HL-60 (cell line): ENCODE results near the gene MRPL58.

Experiments
- POLR2AphosphoS5 ChIP-seq: IDR thresholded peaks from 2 replicates; pipeline ENCODE4 v1.6.1; 2012; ENCODE audit warnings: low read depth
- TF ChIP-seq, protein P1 (sequence below): IDR thresholded peaks from one replicate; pipeline ENCODE4 v1.5.1; 2011; ENCODE audit warnings: low read length, control low read depth, inconsistent platforms; ENCODE audit not compliant: insufficient read depth

GRCh38 chr17:74963656-74964055, 48.8 kb upstream of the MRPL58 start:
- TF ChIP-seq, protein P1, sequence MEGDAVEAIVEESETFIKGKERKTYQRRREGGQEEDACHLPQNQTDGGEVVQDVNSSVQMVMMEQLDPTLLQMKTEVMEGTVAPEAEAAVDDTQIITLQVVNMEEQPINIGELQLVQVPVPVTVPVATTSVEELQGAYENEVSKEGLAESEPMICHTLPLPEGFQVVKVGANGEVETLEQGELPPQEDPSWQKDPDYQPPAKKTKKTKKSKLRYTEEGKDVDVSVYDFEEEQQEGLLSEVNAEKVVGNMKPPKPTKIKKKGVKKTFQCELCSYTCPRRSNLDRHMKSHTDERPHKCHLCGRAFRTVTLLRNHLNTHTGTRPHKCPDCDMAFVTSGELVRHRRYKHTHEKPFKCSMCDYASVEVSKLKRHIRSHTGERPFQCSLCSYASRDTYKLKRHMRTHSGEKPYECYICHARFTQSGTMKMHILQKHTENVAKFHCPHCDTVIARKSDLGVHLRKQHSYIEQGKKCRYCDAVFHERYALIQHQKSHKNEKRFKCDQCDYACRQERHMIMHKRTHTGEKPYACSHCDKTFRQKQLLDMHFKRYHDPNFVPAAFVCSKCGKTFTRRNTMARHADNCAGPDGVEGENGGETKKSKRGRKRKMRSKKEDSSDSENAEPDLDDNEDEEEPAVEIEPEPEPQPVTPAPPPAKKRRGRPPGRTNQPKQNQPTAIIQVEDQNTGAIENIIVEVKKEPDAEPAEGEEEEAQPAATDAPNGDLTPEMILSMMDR, result no peak
- TF ChIP-seq POLR2AphosphoS5, result no peak
